PC-3 (cell line): ENCODE results near the gene SDK2.

Source experiments
- EZH2 ChIP-seq: fragments of 300-600 bp; sonication (generic); IDR thresholded peaks from one replicate; pipeline ENCODE4 v1.6.1; 2017; ENCODE audit warnings: antibody characterized with exemption, mild to moderate bottlenecking, low read length; ENCODE audit not compliant: unreplicated experiment
- EZH2phosphoT487 ChIP-seq: fragments of 300-600 bp; sonication (generic); IDR thresholded peaks from 2 replicates; pipeline ENCODE4 v1.6.1; 2018; ENCODE audit warnings: mild to moderate bottlenecking, antibody characterized with exemption, low read length, borderline replicate concordance
- TF ChIP-seq, protein P1 (sequence below): fragments of 300-600 bp; sonication (generic); conservative IDR thresholded peaks from 2 replicates; pipeline ENCODE4 v1.5.1; 2017; ENCODE audit warnings: antibody characterized with exemption, low read depth, mild to moderate bottlenecking, low read length

DNA sequence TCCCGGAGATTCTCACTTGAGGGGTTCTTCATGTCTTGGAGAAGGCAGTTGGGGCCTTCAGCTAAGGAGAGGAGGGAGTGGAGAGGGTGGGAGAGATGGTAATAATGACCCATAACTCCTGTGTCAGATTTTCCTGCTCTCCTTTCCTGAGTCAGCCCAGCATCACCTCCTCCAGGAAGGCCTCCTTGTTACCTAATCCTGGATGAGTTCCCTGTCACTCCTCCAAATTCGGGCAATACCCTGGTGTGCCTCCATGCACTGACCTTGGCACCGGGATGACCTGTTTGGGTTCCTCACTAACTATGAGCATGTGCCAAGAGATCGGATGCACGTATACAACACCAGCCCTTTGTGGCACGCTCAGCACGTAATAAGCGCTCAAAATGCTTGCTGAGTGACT lies 38.8 kb downstream of the SDK2 start:
- TF ChIP-seq, protein P1, sequence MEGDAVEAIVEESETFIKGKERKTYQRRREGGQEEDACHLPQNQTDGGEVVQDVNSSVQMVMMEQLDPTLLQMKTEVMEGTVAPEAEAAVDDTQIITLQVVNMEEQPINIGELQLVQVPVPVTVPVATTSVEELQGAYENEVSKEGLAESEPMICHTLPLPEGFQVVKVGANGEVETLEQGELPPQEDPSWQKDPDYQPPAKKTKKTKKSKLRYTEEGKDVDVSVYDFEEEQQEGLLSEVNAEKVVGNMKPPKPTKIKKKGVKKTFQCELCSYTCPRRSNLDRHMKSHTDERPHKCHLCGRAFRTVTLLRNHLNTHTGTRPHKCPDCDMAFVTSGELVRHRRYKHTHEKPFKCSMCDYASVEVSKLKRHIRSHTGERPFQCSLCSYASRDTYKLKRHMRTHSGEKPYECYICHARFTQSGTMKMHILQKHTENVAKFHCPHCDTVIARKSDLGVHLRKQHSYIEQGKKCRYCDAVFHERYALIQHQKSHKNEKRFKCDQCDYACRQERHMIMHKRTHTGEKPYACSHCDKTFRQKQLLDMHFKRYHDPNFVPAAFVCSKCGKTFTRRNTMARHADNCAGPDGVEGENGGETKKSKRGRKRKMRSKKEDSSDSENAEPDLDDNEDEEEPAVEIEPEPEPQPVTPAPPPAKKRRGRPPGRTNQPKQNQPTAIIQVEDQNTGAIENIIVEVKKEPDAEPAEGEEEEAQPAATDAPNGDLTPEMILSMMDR, result no peak
- TF ChIP-seq EZH2phosphoT487 (no peak), EZH2 (no peak)
